ENCODE measurements around the gene BCKDK.

Gene BCKDK

GRCh38 chr16:31073142-31073969, 34.8 kb upstream of the BCKDK start:
- Histone ChIP-seq H3K4me1 (peaks cover 29% of the 10 kb centered on the region), H3K4me2 (peak overlapping the region; percentile 98), H3K4me3 (peak overlapping the region; percentile 98), H3K27me3 (no peaks in the 10 kb centered on the region), H4K20me1 (peaks cover 38% of the 10 kb centered on the region), H3K9ac (peak overlapping the region; percentile 94), H3K36me3 (peaks cover 29% of the 10 kb centered on the region), H3K27ac (peak overlapping the region; percentile 99), H3K9me3 (no peaks in the 10 kb centered on the region)
- no peak for TF ChIP-seq Cebpa-rat (IDR thresholded peaks at IDR 0.05)

- Histone ChIP-seq H3K4me2 (peak within 1 kb of the TSS; percentile 98), H3K27me3 (no peaks in the 10 kb centered on the region), H3K9ac (peak within 1 kb of the TSS; percentile 94), H4K20me1 (peaks cover 46% of the 10 kb centered on the region), H3K4me1 (peaks cover 29% of the 10 kb centered on the region), H3K9me3 (no peaks in the 10 kb centered on the region), H3K27ac (peak within 1 kb of the TSS; percentile 99), H3K4me3 (peak within 1 kb of the TSS; percentile 98), H3K36me3 (peaks cover 37% of the 10 kb centered on the region)
- TF ChIP-seq Cebpa-rat (IDR thresholded peaks at IDR 0.05), result no peak
These were observed 34.0 kb upstream of the BCKDK start, which contains the start of the genes ZNF646 and ZNF668 for GRCh38 chr16:31073970-31074813. TSS of gene ZNF646 (plus strand) at chr16:31074422. CDS start at chr16:31076325, 1,903 bp downstream. TSS of gene ZNF668 (minus strand) at chr16:31074240. CDS start at chr16:31064459, 9,781 bp downstream.

GRCh38 chr16:31074814-31075183, 33.4 kb upstream of the BCKDK start:
- Histone ChIP-seq H3K9ac (peak overlapping the region; percentile 94), H3K4me3 (peak overlapping the region; percentile 98), H3K9me3 (no peaks in the 10 kb centered on the region), H3K27ac (peak overlapping the region; percentile 99), H4K20me1 (peaks cover 52% of the 10 kb centered on the region), H3K4me1 (peaks cover 29% of the 10 kb centered on the region), H3K27me3 (no peaks in the 10 kb centered on the region), H3K4me2 (peak overlapping the region; percentile 98), H3K36me3 (peaks cover 43% of the 10 kb centered on the region)
- TF ChIP-seq Cebpa-rat (IDR thresholded peaks at IDR 0.05), result no peak

GRCh38 chr16:31076319-31076718, 31.9 kb upstream of the BCKDK start:
- Histone ChIP-seq H3K4me2 (peak overlapping the region; percentile 98), H3K36me3 (peaks cover 59% of the 10 kb centered on the region), H3K27me3 (no peaks in the 10 kb centered on the region), H3K27ac (no peak overlapping the region), H3K4me3 (no peak overlapping the region), H4K20me1 (peaks cover 67% of the 10 kb centered on the region), H3K4me1 (peaks cover 26% of the 10 kb centered on the region), H3K9ac (no peak overlapping the region; the same call in 1 of the 2 replicates), H3K9me3 (no peaks in the 10 kb centered on the region)
- TF ChIP-seq Cebpa-rat (IDR thresholded peaks at IDR 0.05), result no peak

GRCh38 chr16:31077024-31077423, 31.2 kb upstream of the BCKDK start:
- H3K4me1 ChIP-seq, result peaks cover 19% of the 10 kb centered on the region
- peaks cover 66% of the 10 kb centered on the region for H3K36me3 ChIP-seq
- no peaks in the 10 kb centered on the region for H3K27me3 ChIP-seq
- H3K4me3 ChIP-seq, result no peak overlapping the region
- H4K20me1 ChIP-seq, result peaks cover 74% of the 10 kb centered on the region
- no peak overlapping the region for H3K27ac ChIP-seq
- H3K4me2 ChIP-seq, result no peak overlapping the region
- H3K9me3 ChIP-seq, result no peaks in the 10 kb centered on the region
- no peak for TF ChIP-seq Cebpa-rat (IDR thresholded peaks at IDR 0.05)
- H3K9ac ChIP-seq, result no peak overlapping the region

GRCh38 chr16:31077592-31078396, 30.4 kb upstream of the BCKDK start:
- no peak for TF ChIP-seq Cebpa-rat (IDR thresholded peaks at IDR 0.05)
- Histone ChIP-seq H3K4me1 (peaks cover 17% of the 10 kb centered on the region), H3K4me2 (no peak overlapping the region), H3K36me3 (peaks cover 73% of the 10 kb centered on the region), H3K27ac (no peak overlapping the region), H3K27me3 (no peaks in the 10 kb centered on the region), H3K4me3 (no peak overlapping the region), H3K9ac (no peak overlapping the region), H4K20me1 (peaks cover 82% of the 10 kb centered on the region), H3K9me3 (no peaks in the 10 kb centered on the region)

GRCh38 chr16:31078597-31079341, 29.4 kb upstream of the BCKDK start:
- H3K27ac ChIP-seq, result no peak overlapping the region
- H3K9ac ChIP-seq, result no peak overlapping the region
- H3K27me3 ChIP-seq, result no peaks in the 10 kb centered on the region
- H3K4me3 ChIP-seq, result no peak overlapping the region
- peaks cover 90% of the 10 kb centered on the region for H4K20me1 ChIP-seq
- no peak for TF ChIP-seq Cebpa-rat (IDR thresholded peaks at IDR 0.05)
- no peak overlapping the region for H3K4me2 ChIP-seq
- H3K9me3 ChIP-seq, result no peaks in the 10 kb centered on the region
- peaks cover 17% of the 10 kb centered on the region for H3K4me1 ChIP-seq
- peaks cover 83% of the 10 kb centered on the region for H3K36me3 ChIP-seq

GRCh38 chr16:31079342-31079944, 28.7 kb upstream of the BCKDK start:
- Histone ChIP-seq H4K20me1 (peaks cover 97% of the 10 kb centered on the region), H3K9me3 (no peaks in the 10 kb centered on the region), H3K27ac (no peak overlapping the region), H3K4me2 (no peak overlapping the region), H3K4me3 (no peak overlapping the region), H3K36me3 (peaks cover 90% of the 10 kb centered on the region), H3K9ac (no peak overlapping the region), H3K4me1 (peaks cover 17% of the 10 kb centered on the region), H3K27me3 (no peaks in the 10 kb centered on the region)
- no peak for TF ChIP-seq Cebpa-rat (IDR thresholded peaks at IDR 0.05)

Data from BLaER1 (cell line).